ENCODE measurements around the gene BTAF1. TPM values are rescaled to one million over a fixed set of nuclear protein-coding genes. Genes with fewer than 3 reads are reported as not detected.

BTAF1 gene
- total and polyA plus RNA-seq, 10 of the 15 experiments (the other 5 are each of a cell fraction or from before 2014, with no cell fraction given), result 11.8 to 157 (median 55.5) TPM

DNA sequence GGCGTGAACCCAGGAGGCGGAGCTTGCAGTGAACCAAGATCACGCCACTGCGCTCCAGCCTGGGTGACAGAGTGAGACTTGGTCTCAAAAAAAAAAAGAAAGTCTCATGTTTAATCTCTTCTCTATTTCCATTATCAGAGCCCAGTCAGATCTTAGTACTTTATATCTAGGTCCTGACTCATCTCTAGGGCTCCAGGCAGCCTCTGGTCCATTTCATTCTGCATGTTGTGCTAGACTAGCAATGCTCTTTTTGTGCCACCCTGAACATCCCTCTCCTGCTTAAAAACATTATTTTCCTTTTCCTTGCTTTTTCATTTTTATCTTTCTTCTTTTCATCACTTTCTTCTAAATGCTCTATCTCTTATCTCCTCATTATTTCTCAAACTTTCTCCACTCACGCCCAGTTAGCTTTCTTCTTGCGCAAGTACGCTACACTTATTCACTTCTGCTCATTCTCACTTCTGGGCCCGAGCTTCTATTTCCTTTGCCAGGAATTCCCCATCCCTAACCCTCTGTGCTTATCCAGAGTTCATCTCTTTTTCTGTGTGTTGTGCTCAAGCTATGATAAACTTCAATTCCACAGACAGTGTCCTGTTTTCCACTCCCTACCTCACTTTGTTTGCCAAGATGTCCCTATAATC, 63.9 kb downstream of the BTAF1 start (continued):
- TF ChIP-seq SMARCA5 (IDR thresholded peaks at IDR 0.05) (no peak), IRF4 (IDR thresholded peaks at IDR 0.05; ENCODE audit: low read depth, low read length) (no peak), SPI1 (IDR thresholded peaks at IDR 0.05; ENCODE audit: borderline replicate concordance, insufficient read depth, low read depth, low read length) (no peak), SIX5 (IDR thresholded peaks at IDR 0.05; ENCODE audit: low read depth, low read length, severe bottlenecking) (no peak)

GRCh38 chr10:91992031-91992430, 68.5 kb downstream of the BTAF1 start:
- Histone ChIP-seq H2AFZ (ENCODE audit: control insufficient read depth, low read depth, low read length) (no peak overlapping the region), H3K4me1 (ENCODE audit: control insufficient read depth, insufficient read depth, low read length) (no peaks in the 10 kb centered on the region), H3K9me3 (replicated peaks; ENCODE audit: control insufficient read depth, insufficient read depth, low read length) (no peaks in the 10 kb centered on the region), H4K20me1 (ENCODE audit: control insufficient read depth, insufficient read depth) (no peaks in the 10 kb centered on the region), H3K36me3 (ENCODE audit: control insufficient read depth in 2 of 2, insufficient read depth in 2 of 2, low read length in 1 of 2) (peaks cover 0 to 32% of the 10 kb centered on the region in 2 experiments), H3K27me3 (replicated peaks in 1 of 2; ENCODE audit: control insufficient read depth in 2 of 2, insufficient read depth in 2 of 2, low read length in 1 of 2) (no peaks in the 10 kb centered on the region), H3K79me2 (ENCODE audit: control insufficient read depth, insufficient read depth, low read length) (no peaks in the 10 kb centered on the region), H3K4me3 (no peak overlapping the region), H3K27ac (ENCODE audit: control insufficient read depth, insufficient read depth) (no peak overlapping the region), H3K9ac (ENCODE audit: control insufficient read depth, insufficient read depth, low read length) (no peak overlapping the region), H3K4me2 (ENCODE audit: control insufficient read depth, insufficient read depth) (no peak overlapping the region)
- DNase-seq (ENCODE audit: low read depth, low spot score) (no peak), ATAC-seq (no peak), FAIRE-seq (no peak)
- ChIA-PET POLR2A (interaction anchor here (1.1 kb wide), 1 partner anchor 53 kb away, joined by 5 read pairs; no protein-coding TSS in a partner anchor), RAD21 (ENCODE audit: unreplicated experiment) (interaction anchor here (0.9 kb wide), 1 partner anchor 18 kb away, joined by 7 read pairs; no protein-coding TSS in a partner anchor), CTCF (interaction anchor here (0.6 to 0.9 kb wide), 2 partner anchors 17 to 88 kb away, joined by 3 read pairs; no protein-coding TSS in a partner anchor), SMC1A (ENCODE audit: uncharacterized antibody, unreplicated experiment) (interaction anchor here (0.9 to 1.0 kb wide), 2 partner anchors 12 to 20 kb away, joined by 3 read pairs; no protein-coding TSS in a partner anchor)
- in situ Hi-C loops (cut with MboI) (no loop called here), intact Hi-C loops (cut with micrococcal nuclease; ENCODE audit: unreplicated experiment) (no loop called here)
- no TSS peak for BruUV-seq (replicated peaks)
- 100% methylated on average over 1 of the region's 1 CpG for WGBS (ENCODE audit: insufficient coverage, insufficient replicate concordance, low lambda C conversion rate, missing lambda C conversion rate)
- TF ChIP-seq GABPA (IDR thresholded peaks at IDR 0.05; ENCODE audit: low read depth) (no peak), RAD21 (IDR thresholded peaks at IDR 0.05; ENCODE audit: insufficient read depth, low read depth, low read length) (no peak), SUPT20H (IDR thresholded peaks at IDR 0.05; ENCODE audit: borderline replicate concordance, control insufficient read depth, low read depth, low read length) (no peak), ZZZ3 (IDR thresholded peaks at IDR 0.05; ENCODE audit: control insufficient read depth, insufficient read length, low read depth) (no peak), E4F1 (IDR thresholded peaks at IDR 0.05; ENCODE audit: borderline replicate concordance, partially characterized antibody) (no peak), EP300 (IDR thresholded peaks at IDR 0.05; ENCODE audit: borderline replicate concordance in 1 of 2, control insufficient read depth in 1 of 2, low read depth in 2 of 2, low read length in 2 of 2) (no peak), MYC (IDR thresholded peaks at IDR 0.05; ENCODE audit: insufficient read depth, insufficient read length, insufficient replicate concordance, low read length, severe bottlenecking) (no peak), FOXK2 (IDR thresholded peaks at IDR 0.05) (no peak)
- TF ChIP-seq, protein P1, sequence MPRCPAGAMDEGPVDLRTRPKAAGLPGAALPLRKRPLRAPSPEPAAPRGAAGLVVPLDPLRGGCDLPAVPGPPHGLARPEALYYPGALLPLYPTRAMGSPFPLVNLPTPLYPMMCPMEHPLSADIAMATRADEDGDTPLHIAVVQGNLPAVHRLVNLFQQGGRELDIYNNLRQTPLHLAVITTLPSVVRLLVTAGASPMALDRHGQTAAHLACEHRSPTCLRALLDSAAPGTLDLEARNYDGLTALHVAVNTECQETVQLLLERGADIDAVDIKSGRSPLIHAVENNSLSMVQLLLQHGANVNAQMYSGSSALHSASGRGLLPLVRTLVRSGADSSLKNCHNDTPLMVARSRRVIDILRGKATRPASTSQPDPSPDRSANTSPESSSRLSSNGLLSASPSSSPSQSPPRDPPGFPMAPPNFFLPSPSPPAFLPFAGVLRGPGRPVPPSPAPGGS (IDR thresholded peaks at IDR 0.05; ENCODE audit: borderline replicate concordance, insufficient read depth, low read depth, low read length, poor library complexity, severe bottlenecking), result no peak
- TF ChIP-seq, protein P2, sequence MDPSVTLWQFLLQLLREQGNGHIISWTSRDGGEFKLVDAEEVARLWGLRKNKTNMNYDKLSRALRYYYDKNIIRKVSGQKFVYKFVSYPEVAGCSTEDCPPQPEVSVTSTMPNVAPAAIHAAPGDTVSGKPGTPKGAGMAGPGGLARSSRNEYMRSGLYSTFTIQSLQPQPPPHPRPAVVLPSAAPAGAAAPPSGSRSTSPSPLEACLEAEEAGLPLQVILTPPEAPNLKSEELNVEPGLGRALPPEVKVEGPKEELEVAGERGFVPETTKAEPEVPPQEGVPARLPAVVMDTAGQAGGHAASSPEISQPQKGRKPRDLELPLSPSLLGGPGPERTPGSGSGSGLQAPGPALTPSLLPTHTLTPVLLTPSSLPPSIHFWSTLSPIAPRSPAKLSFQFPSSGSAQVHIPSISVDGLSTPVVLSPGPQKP (IDR thresholded peaks at IDR 0.05; ENCODE audit: low read depth, low read length), result no peak

All from GM12878 (cell line).